Right atrium auricular region (tissue), 2 donors: ENCODE data around the gene SNRNP35. TPM values are rescaled to one million over a fixed set of nuclear protein-coding genes. Genes with fewer than 3 reads are reported as not detected.

Source experiments
- DNase-seq: peaks from one replicate; pipeline ENCODE4 v3.0.0-alpha.2; 2019; ENCODE audit warnings: low spot score
- H3K27ac ChIP-seq, 2 donors: fragments of 200-600 bp; sonication (generic); 1 replicate in 1 of 2; 2 replicates in 1 of 2; pipeline ENCODE4 v1.5.1; 2016 to 2019
- H3K27me3 ChIP-seq, 2 donors: fragments of 200-600 bp; sonication (generic); one replicate each; pipeline versions ENCODE4 v1.5.1 to v1.6.0; 2017 to 2019
- H3K36me3 ChIP-seq: fragments of 200-600 bp; sonication (generic); one replicate; pipeline ENCODE4 v1.5.1; 2016
- H3K4me1 ChIP-seq, 2 donors: fragments of 200-600 bp; sonication (generic); one replicate each; pipeline versions ENCODE4 v1.5.1 to v1.6.0; 2017 to 2019
- H3K4me3 ChIP-seq, 2 donors: fragments of 200-600 bp; sonication (generic); 1 replicate in 1 of 2; 2 replicates in 1 of 2; pipeline ENCODE4 v1.5.1; 2017 to 2019; ENCODE audit warnings: mild to moderate bottlenecking in 1 of 2, moderate library complexity in 1 of 2
- H3K9me3 ChIP-seq, 2 donors: fragments of 200-600 bp; sonication (generic); one replicate each; pipeline ENCODE4 v1.5.1; 2019
- total RNA-seq, 2 donors: library from RNA; depleted of rRNA; stranded (reverse); fragments of >200 nt; gene quantifications; one replicate each; pipeline ENCODE4 v1.1.0, GENCODE V29; 2016
- TF ChIP-seq, protein P1 (sequence below), 2 donors: fragments of 200-600 bp; sonication (generic); IDR thresholded peaks; one replicate each; pipeline ENCODE4 v1.5.1; 2019; ENCODE audit warnings: antibody characterized with exemption in 2 of 2

The SNRNP35 gene
- total RNA-seq, 2 donors from 2014 or later = 17.4 to 18.4 TPM

DNA sequence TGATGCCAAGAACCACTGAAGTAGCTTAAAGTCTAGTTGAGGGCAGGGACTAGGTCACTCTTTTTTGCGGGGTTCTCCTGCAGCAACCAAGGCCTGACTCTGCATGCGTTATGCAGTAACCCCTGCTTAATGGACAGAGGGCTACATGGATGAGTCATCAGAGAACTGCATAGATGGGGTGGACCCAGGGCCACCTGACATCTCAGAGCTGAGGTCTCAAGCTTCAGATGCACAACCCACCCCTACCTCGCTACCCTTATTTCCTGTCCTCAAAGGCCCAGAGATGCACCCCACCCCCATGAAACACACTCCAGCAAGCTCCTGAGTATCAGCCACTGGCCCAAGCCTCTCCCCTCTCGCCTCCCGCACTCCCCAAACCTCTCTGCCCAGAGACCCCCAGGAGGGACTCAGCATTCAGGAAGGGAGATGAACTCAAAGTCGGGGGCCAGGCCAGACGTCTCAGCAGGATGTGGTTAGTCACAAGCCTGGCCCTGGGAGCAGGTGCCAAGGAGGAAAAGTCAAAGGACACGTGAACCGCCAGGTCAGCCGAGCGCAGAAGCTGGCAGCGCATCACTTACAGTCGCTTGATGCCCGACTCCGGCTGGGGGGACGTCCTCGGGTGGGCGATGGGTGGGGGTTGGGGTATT lies 25.8 kb downstream of the SNRNP35 start:
- peaks cover 42% of the 10 kb centered on the region for H3K36me3 ChIP-seq
- no peaks in the 10 kb centered on the region for H3K9me3 ChIP-seq
- no peak overlapping the region for H3K4me3 ChIP-seq
- TF ChIP-seq, protein P1, sequence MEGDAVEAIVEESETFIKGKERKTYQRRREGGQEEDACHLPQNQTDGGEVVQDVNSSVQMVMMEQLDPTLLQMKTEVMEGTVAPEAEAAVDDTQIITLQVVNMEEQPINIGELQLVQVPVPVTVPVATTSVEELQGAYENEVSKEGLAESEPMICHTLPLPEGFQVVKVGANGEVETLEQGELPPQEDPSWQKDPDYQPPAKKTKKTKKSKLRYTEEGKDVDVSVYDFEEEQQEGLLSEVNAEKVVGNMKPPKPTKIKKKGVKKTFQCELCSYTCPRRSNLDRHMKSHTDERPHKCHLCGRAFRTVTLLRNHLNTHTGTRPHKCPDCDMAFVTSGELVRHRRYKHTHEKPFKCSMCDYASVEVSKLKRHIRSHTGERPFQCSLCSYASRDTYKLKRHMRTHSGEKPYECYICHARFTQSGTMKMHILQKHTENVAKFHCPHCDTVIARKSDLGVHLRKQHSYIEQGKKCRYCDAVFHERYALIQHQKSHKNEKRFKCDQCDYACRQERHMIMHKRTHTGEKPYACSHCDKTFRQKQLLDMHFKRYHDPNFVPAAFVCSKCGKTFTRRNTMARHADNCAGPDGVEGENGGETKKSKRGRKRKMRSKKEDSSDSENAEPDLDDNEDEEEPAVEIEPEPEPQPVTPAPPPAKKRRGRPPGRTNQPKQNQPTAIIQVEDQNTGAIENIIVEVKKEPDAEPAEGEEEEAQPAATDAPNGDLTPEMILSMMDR (IDR thresholded peaks at IDR 0.05) = no peak
- no peaks in the 10 kb centered on the region for H3K27me3 ChIP-seq
- peaks cover 0 to 17% of the 10 kb centered on the region in 2 donors for H3K4me1 ChIP-seq
- H3K27ac ChIP-seq = peak overlapping the region in 1 of 2 donors; percentile 60
- DNase-seq = no peak

DNA sequence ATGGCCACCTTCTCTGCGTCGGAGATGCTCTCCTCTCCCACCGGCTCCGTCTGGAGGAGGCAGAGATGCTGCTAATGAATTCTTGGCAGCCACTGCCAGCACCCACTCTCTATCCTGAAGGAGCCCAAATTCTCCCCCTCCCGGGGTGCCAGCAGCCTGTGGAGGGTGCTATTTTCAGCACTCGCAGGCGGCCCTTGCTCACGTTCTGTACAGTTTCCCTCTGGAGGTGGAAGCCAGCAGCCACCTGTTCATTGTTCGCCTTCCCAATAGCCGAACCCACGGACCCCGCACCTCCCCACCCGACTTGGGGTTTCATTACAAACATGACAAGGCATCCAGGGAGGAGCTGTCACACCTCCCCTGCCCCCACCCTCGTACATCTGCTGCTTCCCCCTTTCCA lies 27.8 kb downstream of the SNRNP35 start:
- DNase-seq = no peak
- TF ChIP-seq, protein P1 (IDR thresholded peaks at IDR 0.05) = no peak
- H3K27ac ChIP-seq = peak overlapping the region; percentile 30 to 60
- no peak overlapping the region for H3K4me3 ChIP-seq
- no peaks in the 10 kb centered on the region for H3K27me3 ChIP-seq
- peaks cover 42% of the 10 kb centered on the region for H3K36me3 ChIP-seq
- peaks cover 0 to 4% of the 10 kb centered on the region in 2 donors for H3K4me1 ChIP-seq
- no peaks in the 10 kb centered on the region for H3K9me3 ChIP-seq

DNA sequence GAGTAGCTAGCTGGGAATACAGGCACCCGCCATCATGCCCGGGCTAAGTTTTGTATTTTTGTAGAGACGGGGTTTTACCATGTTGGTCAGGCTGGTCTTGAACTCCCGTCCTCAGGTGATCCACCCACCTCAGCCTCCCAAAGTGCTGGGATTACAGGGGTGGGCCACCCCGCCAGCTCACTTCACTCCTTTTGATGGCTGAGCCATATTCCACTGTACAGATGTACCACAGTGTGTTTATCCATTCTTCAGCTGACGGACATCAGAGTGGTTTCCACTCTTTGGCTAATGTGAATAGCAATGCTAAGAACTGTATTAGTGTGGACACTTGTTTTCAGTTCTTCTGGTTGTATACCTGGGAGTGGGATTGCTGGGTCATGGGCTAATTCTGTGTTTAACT lies 29.5 kb downstream of the SNRNP35 start:
- Histone ChIP-seq H3K4me1 (peaks cover 0 to 15% of the 10 kb centered on the region in 2 donors), H3K9me3 (no peaks in the 10 kb centered on the region), H3K36me3 (peaks cover 31% of the 10 kb centered on the region), H3K27ac (peak overlapping the region; percentile 68 to 84), H3K27me3 (no peaks in the 10 kb centered on the region), H3K4me3 (no peak overlapping the region)
- no peak for DNase-seq
- TF ChIP-seq, protein P1 (IDR thresholded peaks at IDR 0.05) = no peak

DNA sequence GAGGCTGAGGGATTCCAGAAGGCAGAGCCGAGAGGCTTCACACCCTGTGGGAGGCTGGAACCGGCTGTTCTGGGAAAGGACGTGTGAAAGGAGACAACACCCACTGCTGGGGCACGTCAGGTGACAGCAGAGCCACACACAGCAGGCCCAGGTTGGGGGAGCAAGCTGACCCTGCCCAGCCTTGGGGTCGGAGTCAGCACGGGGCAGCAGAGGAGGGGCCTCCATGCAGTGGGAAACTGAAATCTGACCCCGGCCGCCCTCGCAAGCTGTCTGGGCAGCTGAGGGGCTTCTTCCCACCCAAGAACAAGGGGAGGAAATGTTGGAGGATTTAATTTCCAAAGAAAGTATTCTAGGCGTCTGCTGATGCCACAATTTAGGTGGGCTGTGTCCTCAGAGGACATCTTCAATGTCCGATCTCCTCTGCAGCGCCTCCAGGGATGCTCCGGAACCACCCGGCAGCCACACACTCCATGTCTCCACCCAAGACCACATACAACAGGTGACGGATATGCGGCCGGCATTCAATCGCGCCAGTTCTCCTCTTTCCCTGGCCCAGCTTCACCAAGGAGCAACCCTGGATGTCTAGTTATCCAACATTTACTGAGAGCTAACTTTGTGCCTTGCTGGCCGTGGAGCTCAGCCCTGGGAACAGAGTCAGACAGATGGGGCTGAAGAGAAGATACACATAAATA lies 30.7 kb downstream of the SNRNP35 start:
- Histone ChIP-seq H3K36me3 (peaks cover 19% of the 10 kb centered on the region), H3K27me3 (no peaks in the 10 kb centered on the region), H3K4me1 (peaks cover 0 to 20% of the 10 kb centered on the region in 2 donors), H3K9me3 (no peaks in the 10 kb centered on the region), H3K4me3 (no peak overlapping the region), H3K27ac (peak overlapping the region; percentile 68 to 84)
- no peak for DNase-seq
- TF ChIP-seq, protein P1 (IDR thresholded peaks at IDR 0.05) = no peak

DNA sequence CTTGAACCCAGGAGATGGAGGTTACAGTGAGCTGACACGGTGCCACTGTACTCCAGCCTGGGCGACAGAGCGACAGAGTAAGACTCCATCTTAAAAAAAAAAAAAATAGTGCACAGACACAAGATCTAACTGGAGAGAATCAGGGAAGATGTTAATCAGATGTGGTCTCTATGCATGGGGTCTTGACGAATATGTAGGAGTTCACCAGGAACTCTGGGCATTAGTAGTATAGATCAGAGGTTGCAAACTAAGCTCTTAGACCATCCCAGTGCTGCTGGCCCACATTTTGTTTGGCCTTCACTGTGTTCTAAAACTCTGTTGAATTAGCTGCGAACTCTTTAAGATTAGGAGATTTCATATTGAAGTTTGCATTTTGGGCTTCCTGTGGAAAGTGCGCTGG lies 31.6 kb downstream of the SNRNP35 start:
- Histone ChIP-seq H3K27ac (peak overlapping the region; percentile 68 to 84), H3K36me3 (peaks cover 11% of the 10 kb centered on the region), H3K27me3 (no peaks in the 10 kb centered on the region), H3K9me3 (no peaks in the 10 kb centered on the region), H3K4me3 (no peak overlapping the region), H3K4me1 (peaks cover 0 to 28% of the 10 kb centered on the region in 2 donors)
- TF ChIP-seq, protein P1 (IDR thresholded peaks at IDR 0.05) = no peak
- DNase-seq = no peak
